ENCODE measurements around the gene UPF1.

DNA sequence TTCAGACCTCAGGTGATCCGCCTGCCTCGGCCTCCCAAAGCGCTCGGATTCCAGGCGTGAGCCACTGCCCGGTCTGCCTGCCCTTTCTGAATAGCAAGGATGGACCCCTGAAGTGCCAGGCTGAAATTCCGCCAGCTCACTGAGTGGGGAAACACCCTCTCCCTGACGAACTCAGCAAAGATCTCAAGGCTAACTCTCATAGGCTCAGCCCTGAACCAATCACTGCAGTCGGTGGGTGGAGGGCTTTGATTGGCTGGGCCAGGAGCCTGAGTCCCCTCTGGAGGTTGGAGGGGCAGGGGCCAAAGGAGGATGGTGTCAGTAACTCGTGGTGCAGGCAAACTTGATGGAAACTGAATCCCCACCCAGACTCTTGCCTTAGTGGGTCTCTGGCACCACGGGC lies 29.4 kb upstream of the UPF1 start:
- TF ChIP-seq POLR2A (IDR thresholded peaks at IDR 0.05; ENCODE audit: low read depth, low read length): no peak
- no peak for TF ChIP-seq POLR2AphosphoS5 (IDR thresholded peaks at IDR 0.05; ENCODE audit: low read depth, low read length)
- no peak for TF ChIP-seq TAF1 (IDR thresholded peaks at IDR 0.05; ENCODE audit: borderline replicate concordance, low read depth, low read length)
